GM06990 (cell line): ENCODE measurements around the gene RBM27.

Experiments used
- DNase-seq: peaks from one replicate; pipeline ENCODE4 v3.0.0-alpha.2; 2011; ENCODE audit not compliant: insufficient read length; ENCODE audit errors: extremely low read depth
- H3K27me3 ChIP-seq: replicated peaks from 2 replicates; pipeline ENCODE4 v1.6.0; 2011; ENCODE audit warnings: low read length; ENCODE audit not compliant: control insufficient read depth, insufficient read depth
- H3K36me3 ChIP-seq: 2 replicates; pipeline ENCODE4 v1.5.1; 2011; ENCODE audit warnings: low read length; ENCODE audit not compliant: control insufficient read depth, insufficient read depth
- H3K4me3 ChIP-seq: replicated peaks from 2 replicates; pipeline ENCODE4 v1.5.1; 2011; ENCODE audit warnings: low read depth, mild to moderate bottlenecking, control low read depth, low read length
- CTCF ChIP-seq: IDR thresholded peaks from 2 replicates; pipeline ENCODE4 v1.5.1; 2011; ENCODE audit warnings: low read length, control low read depth, mild to moderate bottlenecking, inconsistent platforms; ENCODE audit not compliant: insufficient read depth, poor library complexity, severe bottlenecking

The RBM27 gene

GRCh38 chr5:146223179-146223578 lies 19.8 kb downstream of the RBM27 start:
- Histone ChIP-seq H3K4me3 (no peak overlapping the region), H3K27me3 (no peaks in the 10 kb centered on the region), H3K36me3 (peaks cover 2% of the 10 kb centered on the region)
- TF ChIP-seq CTCF = no peak
- no peak for DNase-seq

GRCh38 chr5:146229222-146229621 lies 25.8 kb downstream of the RBM27 start:
- Histone ChIP-seq H3K36me3 (peaks cover 7% of the 10 kb centered on the region), H3K4me3 (no peak overlapping the region), H3K27me3 (no peaks in the 10 kb centered on the region)
- no peak for DNase-seq
- no peak for TF ChIP-seq CTCF

DNA sequence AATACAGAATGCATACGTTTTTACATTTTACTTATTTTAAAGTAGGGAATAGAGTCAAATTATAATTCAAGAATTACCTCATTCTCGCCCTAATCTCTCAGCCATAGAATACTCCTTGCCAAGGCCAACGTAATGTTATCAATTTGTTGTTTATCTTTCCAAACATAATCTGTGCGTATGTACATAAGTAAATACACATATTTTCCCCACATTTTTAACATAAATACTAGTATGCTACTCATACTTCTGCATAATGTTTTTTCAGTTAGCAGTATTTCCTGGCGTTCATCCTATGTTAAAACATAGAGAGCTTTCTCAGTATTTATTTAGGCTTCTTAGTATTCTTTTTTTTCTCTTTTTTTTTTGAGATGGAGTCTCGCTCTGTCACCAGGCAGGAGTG lies 28.8 kb downstream of the RBM27 start:
- no peaks in the 10 kb centered on the region for H3K27me3 ChIP-seq
- TF ChIP-seq CTCF = no peak
- no peak overlapping the region for H3K4me3 ChIP-seq
- DNase-seq = no peak
- peaks cover 7% of the 10 kb centered on the region for H3K36me3 ChIP-seq

- H3K36me3 ChIP-seq = peaks cover 6% of the 10 kb centered on the region
- H3K4me3 ChIP-seq = no peak overlapping the region
- H3K27me3 ChIP-seq = no peaks in the 10 kb centered on the region
- no peak for DNase-seq
- TF ChIP-seq CTCF = no peak
Measured at GRCh38 chr5:146233441-146233840, 30.0 kb downstream of the RBM27 start.

GRCh38 chr5:146238973-146239372 lies 35.6 kb downstream of the RBM27 start:
- TF ChIP-seq CTCF = no peak
- H3K27me3 ChIP-seq = no peaks in the 10 kb centered on the region
- DNase-seq = no peak
- peaks cover 3% of the 10 kb centered on the region for H3K36me3 ChIP-seq
- H3K4me3 ChIP-seq = no peak overlapping the region

GRCh38 chr5:146240951-146241350 lies 37.5 kb downstream of the RBM27 start:
- peaks cover 4% of the 10 kb centered on the region for H3K36me3 ChIP-seq
- no peak overlapping the region for H3K4me3 ChIP-seq
- no peak for DNase-seq
- no peaks in the 10 kb centered on the region for H3K27me3 ChIP-seq
- TF ChIP-seq CTCF = no peak
